Upper lobe of right lung (tissue), 1 donor: ENCODE results near the gene TMEM253. TPM values are rescaled to one million over a fixed set of nuclear protein-coding genes. Genes with fewer than 3 reads are reported as not detected.
A peak's percentile ranks its signal among the peaks of the same experiment; 100 is the strongest.

Experiments used
- ATAC-seq: fragments of 200-7000 bp; cut with Tn5 transposase; one replicate; pipeline ENCODE4 v1.9.1; 2020; ENCODE audit warnings: mild to moderate bottlenecking, moderate library complexity
- DNase-seq: peaks from one replicate; pipeline ENCODE4 v3.0.0-alpha.2; 2020
- H3K27ac ChIP-seq: fragments of 200-600 bp; one replicate; pipeline ENCODE4 v1.8.0; 2022
- H3K27me3 ChIP-seq: fragments of 200-600 bp; one replicate; pipeline ENCODE4 v1.8.0; 2022; ENCODE audit warnings: mild to moderate bottlenecking
- H3K36me3 ChIP-seq: fragments of 200-600 bp; one replicate; pipeline ENCODE4 v1.8.0; 2022
- H3K4me1 ChIP-seq: fragments of 200-600 bp; one replicate; pipeline ENCODE4 v1.8.0; 2022
- H3K4me3 ChIP-seq: fragments of 200-600 bp; one replicate; pipeline ENCODE4 v1.8.0; 2022; ENCODE audit warnings: mild to moderate bottlenecking
- H3K9me3 ChIP-seq: fragments of 200-600 bp; one replicate; pipeline ENCODE4 v1.8.0; 2022
- intact Hi-C: fragments of 100-400 bp; cut with DNase I; formaldehyde crosslinking; loops from one replicate; pipeline ENCODE4 v1.11.0; 2022
- total RNA-seq: library from RNA; stranded (reverse); fragmentation: NEBNext Ultra II Directional; extraction: Animal tissue kit (Norgen Biotek cat#: 25700); gene quantifications from one replicate; pipeline ENCODE4 v1.2.1, GENCODE V29; 2021
- TF ChIP-seq, protein P1 (sequence below): fragments of 200-600 bp; IDR thresholded peaks from one replicate; pipeline ENCODE4 v1.8.0; 2022; ENCODE audit warnings: antibody characterized with exemption
- donor health status: DM: no; HTN: yes; CAD: no; lungs with severe emphysema.

TMEM253 gene
- total RNA-seq, 1 donor from 2014 or later, result 0.67 TPM

GRCh38 chr14:21101802-21102413 is 1.0 kb downstream of the TMEM253 start:
- no peak overlapping the region for H3K4me3 ChIP-seq
- intact Hi-C loops, result loop anchor here (10.0 kb wide), 1 partner anchor 777 kb away; no protein-coding TSS in a partner anchor
- H3K9me3 ChIP-seq, result no peaks in the 10 kb centered on the region
- H3K36me3 ChIP-seq, result no peaks in the 10 kb centered on the region
- DNase-seq, result no peak
- H3K4me1 ChIP-seq, result peaks cover 46% of the 10 kb centered on the region
- TF ChIP-seq, protein P1, sequence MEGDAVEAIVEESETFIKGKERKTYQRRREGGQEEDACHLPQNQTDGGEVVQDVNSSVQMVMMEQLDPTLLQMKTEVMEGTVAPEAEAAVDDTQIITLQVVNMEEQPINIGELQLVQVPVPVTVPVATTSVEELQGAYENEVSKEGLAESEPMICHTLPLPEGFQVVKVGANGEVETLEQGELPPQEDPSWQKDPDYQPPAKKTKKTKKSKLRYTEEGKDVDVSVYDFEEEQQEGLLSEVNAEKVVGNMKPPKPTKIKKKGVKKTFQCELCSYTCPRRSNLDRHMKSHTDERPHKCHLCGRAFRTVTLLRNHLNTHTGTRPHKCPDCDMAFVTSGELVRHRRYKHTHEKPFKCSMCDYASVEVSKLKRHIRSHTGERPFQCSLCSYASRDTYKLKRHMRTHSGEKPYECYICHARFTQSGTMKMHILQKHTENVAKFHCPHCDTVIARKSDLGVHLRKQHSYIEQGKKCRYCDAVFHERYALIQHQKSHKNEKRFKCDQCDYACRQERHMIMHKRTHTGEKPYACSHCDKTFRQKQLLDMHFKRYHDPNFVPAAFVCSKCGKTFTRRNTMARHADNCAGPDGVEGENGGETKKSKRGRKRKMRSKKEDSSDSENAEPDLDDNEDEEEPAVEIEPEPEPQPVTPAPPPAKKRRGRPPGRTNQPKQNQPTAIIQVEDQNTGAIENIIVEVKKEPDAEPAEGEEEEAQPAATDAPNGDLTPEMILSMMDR, result no peak
- ATAC-seq, result no peak
- H3K27me3 ChIP-seq, result no peaks in the 10 kb centered on the region
- H3K27ac ChIP-seq, result no peak overlapping the region

GRCh38 chr14:21102521-21103410 is 1.9 kb downstream of the TMEM253 start:
- Histone ChIP-seq H3K27me3 (no peaks in the 10 kb centered on the region), H3K27ac (peak overlapping the region; percentile 99), H3K36me3 (no peaks in the 10 kb centered on the region), H3K4me1 (peaks cover 44% of the 10 kb centered on the region), H3K4me3 (peak overlapping the region; percentile 81), H3K9me3 (no peaks in the 10 kb centered on the region)
- TF ChIP-seq, protein P1, result no peak
- no peak for DNase-seq
- no peak for ATAC-seq
- intact Hi-C loops, result loop anchor here (10.0 kb wide), 1 partner anchor 778 kb away; no protein-coding TSS in a partner anchor

DNA sequence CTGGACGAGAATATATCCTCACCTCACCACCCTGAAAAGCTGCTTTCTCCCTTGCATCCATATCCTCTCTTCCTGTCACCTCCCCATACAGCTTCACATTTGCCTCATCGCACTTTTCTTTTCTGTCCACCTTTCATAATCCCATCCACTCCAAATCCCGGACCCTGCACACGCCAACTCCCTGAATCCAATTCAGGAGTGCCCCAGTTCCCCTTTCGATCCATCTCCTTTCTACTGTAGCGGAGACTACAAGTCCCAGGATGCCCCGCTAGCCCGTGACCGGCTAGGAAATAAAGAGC is 2.5 kb downstream of the TMEM253 start:
- Histone ChIP-seq H3K27ac (peak overlapping the region; percentile 99), H3K4me1 (peaks cover 44% of the 10 kb centered on the region), H3K36me3 (no peaks in the 10 kb centered on the region), H3K27me3 (no peaks in the 10 kb centered on the region), H3K9me3 (no peaks in the 10 kb centered on the region), H3K4me3 (peak overlapping the region; percentile 81)
- DNase-seq, result no peak
- TF ChIP-seq, protein P1, result no peak
- intact Hi-C loops, result loop anchor here (10.0 kb wide), 1 partner anchor 779 kb away; no protein-coding TSS in a partner anchor
- no peak for ATAC-seq

- peak; percentile 94 for ATAC-seq
- TF ChIP-seq, protein P1, result peak; percentile 78
- Histone ChIP-seq H3K4me3 (peak overlapping the region; percentile 81), H3K27me3 (no peaks in the 10 kb centered on the region), H3K36me3 (no peaks in the 10 kb centered on the region), H3K4me1 (peaks cover 44% of the 10 kb centered on the region), H3K9me3 (no peaks in the 10 kb centered on the region), H3K27ac (peak overlapping the region; percentile 99)
- peak; percentile 97 for DNase-seq
- intact Hi-C loops, result loop anchor here (10.0 kb wide), 1 partner anchor 779 kb away; no protein-coding TSS in a partner anchor
Observed at GRCh38 chr14:21103710-21104447, 3.0 kb downstream of the TMEM253 start.

- ATAC-seq (peak; percentile 75), DNase-seq (peak; percentile 89)
- TF ChIP-seq, protein P1, result peak; percentile 94
- H3K36me3 ChIP-seq, result no peaks in the 10 kb centered on the region
- no peaks in the 10 kb centered on the region for H3K9me3 ChIP-seq
- no peaks in the 10 kb centered on the region for H3K27me3 ChIP-seq
- peaks cover 38% of the 10 kb centered on the region for H3K4me1 ChIP-seq
- intact Hi-C loops, result loop anchor here (10.0 kb wide), 1 partner anchor 780 kb away; no protein-coding TSS in a partner anchor
- H3K27ac ChIP-seq, result peak overlapping the region; percentile 99
- H3K4me3 ChIP-seq, result peak overlapping the region; percentile 81
Observed at GRCh38 chr14:21104448-21105060, 3.7 kb downstream of the TMEM253 start.
